OCI-M2 (cell line): ENCODE results near the gene CERS6.
A peak's percentile ranks its signal among the peaks of the same experiment; 100 is the strongest.
"Not testable (repeated sequence)": the region's sequence is repeated elsewhere in the genome, so short reads cannot be mapped to it uniquely, and the experiment has no call there.

Experiments used
- DNase-seq: peaks from one replicate; lab custom pipeline; 2025; ENCODE audit not compliant: unreplicated experiment; lab: John Stamatoyannopoulos, UW

Gene CERS6, protein sequence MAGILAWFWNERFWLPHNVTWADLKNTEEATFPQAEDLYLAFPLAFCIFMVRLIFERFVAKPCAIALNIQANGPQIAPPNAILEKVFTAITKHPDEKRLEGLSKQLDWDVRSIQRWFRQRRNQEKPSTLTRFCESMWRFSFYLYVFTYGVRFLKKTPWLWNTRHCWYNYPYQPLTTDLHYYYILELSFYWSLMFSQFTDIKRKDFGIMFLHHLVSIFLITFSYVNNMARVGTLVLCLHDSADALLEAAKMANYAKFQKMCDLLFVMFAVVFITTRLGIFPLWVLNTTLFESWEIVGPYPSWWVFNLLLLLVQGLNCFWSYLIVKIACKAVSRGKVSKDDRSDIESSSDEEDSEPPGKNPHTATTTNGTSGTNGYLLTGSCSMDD

DNA sequence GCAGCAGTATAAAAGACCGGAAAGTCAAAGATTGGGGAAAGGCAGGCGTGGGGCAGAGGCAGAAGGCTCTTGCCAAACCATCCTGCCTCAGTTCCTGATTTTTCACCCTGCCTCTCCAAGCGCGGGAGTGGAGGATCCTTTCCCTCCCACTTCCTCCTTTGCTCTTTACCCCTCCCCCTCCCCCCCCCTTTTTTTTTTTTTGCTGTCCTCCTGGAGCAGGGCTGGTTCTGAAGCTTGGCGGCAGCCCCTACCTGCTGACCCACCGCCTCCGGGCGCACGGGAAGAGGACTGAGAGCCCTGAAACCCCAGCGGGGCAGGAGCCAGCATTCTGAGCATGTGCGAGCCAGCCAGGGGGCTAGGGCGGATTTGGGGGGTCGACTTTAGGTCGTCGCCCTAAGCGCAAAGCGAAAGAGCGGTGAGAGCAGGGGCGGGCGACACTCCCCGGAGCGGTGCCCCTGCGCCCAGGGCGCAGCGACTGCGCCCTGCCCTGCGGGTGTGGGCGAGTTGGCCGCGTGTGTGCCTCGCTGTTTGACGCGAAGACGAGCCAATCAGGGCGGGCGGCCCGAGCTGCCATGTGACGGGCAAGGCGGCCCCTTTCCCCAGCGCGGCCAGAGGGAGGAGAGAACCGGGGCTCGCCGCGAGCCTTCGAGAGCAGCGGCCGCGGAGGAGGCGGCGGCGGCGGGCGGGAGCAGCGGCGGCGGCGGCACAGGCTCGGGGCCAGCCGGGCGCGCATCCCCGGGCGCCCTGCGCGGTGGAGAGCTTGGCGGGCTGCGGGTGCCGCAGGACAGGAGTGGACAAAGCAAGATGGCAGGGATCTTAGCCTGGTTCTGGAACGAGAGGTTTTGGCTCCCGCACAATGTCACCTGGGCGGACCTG is at the start of gene CERS6:
Gene CERS6, plus strand, starts transcription at position 628 of the 876 bp plus-strand sequence. Its CDS starts 177 bp downstream, at position 805.
- DNase-seq = peak; percentile 27

GRCh38 chr2:168412301-168412700 is 43.8 kb upstream of the CERS6 start:
- not testable (repeated sequence) for DNase-seq

GRCh38 chr2:168413101-168413500 is 43.0 kb upstream of the CERS6 start:
- DNase-seq = not testable (repeated sequence)

GRCh38 chr2:168416555-168416954 is 39.5 kb upstream of the CERS6 start:
- no peak for DNase-seq

- DNase-seq = no peak
These were observed 33.5 kb upstream of the CERS6 start for GRCh38 chr2:168422584-168422983.

GRCh38 chr2:168424112-168424951 is 31.7 kb upstream of the CERS6 start:
- no peak for DNase-seq

- no peak for DNase-seq
These were observed 31.1 kb upstream of the CERS6 start for GRCh38 chr2:168424971-168425370.

DNA sequence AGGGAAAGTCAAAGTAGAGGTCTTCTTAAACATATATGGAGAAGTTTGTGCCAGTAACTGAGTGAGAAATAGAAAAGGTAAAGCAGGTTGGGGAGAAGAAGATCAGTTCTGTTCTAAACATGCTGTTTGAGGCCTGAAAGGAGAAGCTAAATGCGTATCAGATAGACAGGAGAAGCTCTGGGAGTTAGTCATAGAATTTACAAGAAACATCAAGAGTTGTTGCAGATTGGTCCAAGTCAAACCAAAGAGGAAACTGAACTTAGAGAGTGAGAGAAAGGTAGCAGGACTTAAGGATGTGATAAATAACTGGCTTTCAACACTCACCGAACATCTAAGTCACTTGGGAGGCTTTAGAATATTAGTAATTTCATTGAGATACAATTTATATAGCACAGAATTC is 29.2 kb upstream of the CERS6 start:
- DNase-seq = no peak

- DNase-seq = no peak
These were observed 28.6 kb upstream of the CERS6 start for GRCh38 chr2:168427451-168427850.

DNA sequence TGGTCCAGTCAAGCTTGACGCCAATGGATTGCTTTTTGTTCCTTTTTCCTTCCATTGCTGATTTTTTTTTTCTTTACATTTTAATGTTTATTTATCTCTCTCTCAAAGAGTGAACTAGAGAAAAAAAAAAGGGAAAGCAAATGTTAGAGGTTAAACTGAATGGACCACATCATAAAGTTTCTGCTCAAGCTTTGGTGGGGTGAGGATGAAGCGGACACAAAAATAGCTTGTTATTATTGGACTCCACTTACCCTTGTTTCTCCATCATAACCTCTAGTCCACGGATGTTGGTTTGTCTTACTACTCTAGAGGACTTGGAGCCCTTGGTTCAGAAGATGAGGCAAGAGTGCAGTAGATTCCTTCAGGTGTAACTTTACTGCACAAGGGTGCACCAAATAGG is 27.6 kb upstream of the CERS6 start:
- DNase-seq = no peak

DNA sequence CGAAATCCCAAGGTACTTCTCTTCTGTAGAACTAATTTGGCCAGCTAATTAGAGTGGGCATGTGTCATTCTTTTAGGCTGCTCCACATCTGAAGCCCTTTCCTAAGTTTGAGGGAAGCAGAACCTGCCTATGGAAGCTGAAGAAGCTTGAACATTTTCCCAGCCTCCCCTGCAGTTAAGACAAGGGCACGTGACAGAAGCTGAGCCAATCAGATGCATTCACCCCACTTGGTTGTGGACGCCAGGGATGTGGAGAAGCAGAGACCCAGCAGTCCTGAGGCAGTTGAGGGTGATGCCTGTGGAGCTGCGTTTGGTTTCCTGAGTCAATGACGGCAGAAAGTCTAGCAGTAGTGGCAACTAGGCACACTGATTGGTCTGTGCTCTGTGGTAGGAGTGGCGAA is 26.1 kb upstream of the CERS6 start:
- DNase-seq = no peak

GRCh38 chr2:168430431-168430830 is 25.6 kb upstream of the CERS6 start:
- DNase-seq = no peak

DNA sequence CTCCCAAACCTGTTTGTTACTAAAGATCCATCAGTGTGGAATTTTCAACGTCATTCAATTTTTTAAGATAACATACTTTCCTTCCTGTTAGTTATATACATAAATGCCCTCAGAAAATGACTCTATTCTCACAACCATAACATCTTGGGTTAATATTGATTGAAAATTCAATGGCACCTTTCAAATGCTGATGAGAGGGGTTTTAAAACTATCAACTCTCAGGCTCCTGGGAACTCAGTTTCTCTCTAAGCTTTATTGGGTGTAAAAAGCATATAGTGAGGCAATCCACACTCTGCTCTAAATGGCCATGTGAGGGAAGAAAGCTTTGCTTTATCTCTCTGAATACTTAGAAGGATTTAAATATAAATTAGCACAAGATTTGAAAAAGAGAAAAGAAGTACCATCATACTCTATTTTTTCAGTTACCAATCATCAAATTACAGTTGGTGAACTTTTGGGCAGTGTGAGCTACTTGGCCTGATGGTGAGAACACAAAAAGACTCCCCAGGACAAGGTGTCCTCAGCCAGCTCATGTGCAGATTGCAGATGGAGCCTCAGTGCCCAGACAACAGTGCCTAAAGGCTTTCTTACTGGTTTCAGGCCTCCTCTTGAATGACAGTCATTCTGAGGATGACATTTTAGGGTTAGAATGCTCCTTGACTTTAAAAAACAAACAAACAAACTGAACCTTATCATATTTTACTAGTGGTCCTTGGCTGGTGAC is 24.6 kb upstream of the CERS6 start:
- no peak for DNase-seq

DNA sequence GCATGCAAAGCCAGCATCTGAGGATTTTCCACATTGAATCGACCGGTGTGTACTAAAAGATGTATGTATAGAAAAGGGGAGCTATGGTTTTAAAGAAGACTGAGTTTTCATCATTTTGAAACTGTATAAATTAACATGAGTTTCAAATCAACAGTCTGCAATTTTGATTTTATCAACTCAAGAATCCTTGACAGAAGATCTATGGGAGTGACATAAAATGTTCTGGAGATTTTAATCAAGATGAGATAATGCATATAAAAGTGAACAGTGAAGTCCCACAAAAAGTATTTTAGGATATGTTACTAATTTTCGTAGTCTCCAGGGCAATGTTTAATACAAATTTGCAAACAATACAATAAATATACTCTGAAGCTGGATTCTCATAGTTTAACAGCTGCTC is 24.0 kb upstream of the CERS6 start:
- DNase-seq = no peak

DNA sequence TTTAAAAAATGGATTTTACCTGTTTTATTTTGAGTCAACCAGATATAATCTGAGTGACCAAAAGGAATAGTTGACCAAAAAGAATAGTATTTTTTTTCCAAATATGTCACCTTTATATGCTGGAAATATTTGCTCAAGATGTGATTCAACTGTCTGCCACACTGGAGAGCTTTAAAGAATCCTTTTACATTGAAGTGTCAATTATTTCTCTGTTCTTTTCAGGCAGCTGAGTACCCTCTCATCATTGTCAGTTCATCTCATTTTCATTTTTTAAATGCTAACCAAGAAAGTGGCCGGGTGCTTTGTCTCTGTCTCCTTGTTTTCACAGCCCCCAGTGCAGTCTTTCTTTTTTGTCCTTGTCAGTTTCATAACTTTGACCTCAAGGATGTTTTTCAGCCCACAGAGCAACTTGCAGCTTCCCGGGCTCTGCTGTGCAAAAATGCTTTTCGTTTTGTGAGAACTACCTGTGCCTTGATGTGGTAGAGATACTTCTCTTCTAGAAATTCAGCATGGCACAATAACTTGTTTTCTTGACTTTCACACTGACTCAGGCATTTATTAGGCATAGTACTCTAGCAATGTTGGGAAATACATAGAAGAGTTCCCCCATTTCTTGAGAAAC is 23.4 kb upstream of the CERS6 start:
- no peak for DNase-seq

- no peak for DNase-seq
These were observed 22.5 kb upstream of the CERS6 start for GRCh38 chr2:168433527-168433926.

GRCh38 chr2:168434146-168434545 is 21.9 kb upstream of the CERS6 start:
- no peak for DNase-seq

DNA sequence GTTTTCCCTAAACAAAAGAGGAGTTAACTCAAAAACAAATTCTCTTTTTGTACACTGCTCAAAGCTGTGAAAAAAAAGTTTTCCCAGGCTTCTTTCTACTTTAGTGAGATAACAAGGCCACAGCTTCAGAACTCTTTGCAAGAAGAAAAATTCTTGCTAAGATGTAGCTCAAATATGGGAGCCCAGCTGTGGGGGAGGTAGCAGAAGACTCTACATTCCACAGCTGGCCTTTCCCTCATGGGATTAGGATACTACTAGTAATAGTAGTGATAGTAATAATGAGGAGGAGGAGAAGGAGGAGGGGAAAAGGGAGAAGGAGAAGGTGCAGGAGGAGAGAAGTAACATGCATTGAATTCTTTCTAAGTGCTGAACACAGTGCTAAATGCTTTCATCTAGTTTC is 19.2 kb upstream of the CERS6 start:
- no peak for DNase-seq

- DNase-seq = no peak
These were observed 17.5 kb upstream of the CERS6 start for GRCh38 chr2:168438553-168438952.

DNA sequence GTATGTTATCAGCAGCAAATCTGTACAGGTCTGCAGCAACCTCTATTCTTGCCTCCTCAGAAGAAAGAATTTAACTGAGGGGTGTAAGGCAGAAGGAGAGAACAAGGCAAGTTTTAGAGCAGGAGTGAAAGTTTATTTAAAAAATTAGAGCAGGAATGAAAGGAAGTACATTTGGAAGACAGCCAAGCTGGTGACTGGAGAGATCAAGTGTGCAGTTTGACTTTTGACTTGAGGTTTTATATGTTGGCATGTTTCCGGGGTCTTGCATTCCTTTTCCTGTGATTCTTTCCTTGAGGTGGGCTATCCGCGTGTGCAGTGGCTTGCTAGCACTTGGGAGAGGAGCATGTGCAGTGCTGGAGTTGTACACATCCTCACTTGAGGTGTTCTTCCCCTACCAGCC is 16.5 kb upstream of the CERS6 start:
- no peak for DNase-seq
